ENCODE measurements around the gene METTL9. TPM values are rescaled to one million over a fixed set of nuclear protein-coding genes. Genes with fewer than 3 reads are reported as not detected.
"Not testable (repeated sequence)": the region's sequence is repeated elsewhere in the genome, so short reads cannot be mapped to it uniquely, and the experiment has no call there.

METTL9 gene
- total and polyA plus RNA-seq, 4 donors = 50.0 to 98.2 (median 61.3) TPM

GRCh38 chr16:21580131-21580530 is 19.2 kb upstream of the METTL9 start:
- H3K27me3 ChIP-seq (ENCODE audit: control insufficient read depth in 1 of 2, insufficient read depth in 2 of 2, low read length in 1 of 2); DNase-seq; H3K27ac ChIP-seq (ENCODE audit: low read depth in 1 of 2, low read length in 2 of 2); H3K36me3 ChIP-seq (ENCODE audit: control insufficient read depth in 1 of 2, insufficient read depth in 2 of 2, low read length in 1 of 2); H3K9me3 ChIP-seq (ENCODE audit: control insufficient read depth, low read length); ATAC-seq (ENCODE audit: low FRiP score); H3K4me3 ChIP-seq (ENCODE audit: low read length in 2 of 2); H3K4me1 ChIP-seq (ENCODE audit: control insufficient read depth in 1 of 2, insufficient read depth in 2 of 2, low read length in 2 of 2): not testable (repeated sequence)
- intact Hi-C loops (cut with DNase I) = loop anchor here (5.0 to 10.0 kb wide), 3 partner anchors 62 to 132 kb away; no protein-coding TSS in a partner anchor
- WGBS, 2 donors = 90 to 91% methylated on average over 6 of the region's 6 CpGs

- Histone ChIP-seq H3K27ac (ENCODE audit: low read depth in 1 of 2, low read length in 2 of 2) (no peak overlapping the region), H3K4me3 (ENCODE audit: low read length in 2 of 2) (no peak overlapping the region), H3K4me1 (ENCODE audit: control insufficient read depth in 1 of 2, insufficient read depth in 2 of 2, low read length in 2 of 2) (no peaks in the 10 kb centered on the region), H3K27me3 (ENCODE audit: control insufficient read depth in 1 of 2, insufficient read depth in 2 of 2, low read length in 1 of 2) (no peaks in the 10 kb centered on the region), H3K9me3 (ENCODE audit: control insufficient read depth, low read length) (no peaks in the 10 kb centered on the region), H3K36me3 (ENCODE audit: control insufficient read depth in 1 of 2, insufficient read depth in 2 of 2, low read length in 1 of 2) (no peaks in the 10 kb centered on the region)
- intact Hi-C loops (cut with DNase I) = loop anchor here (5.0 to 10.0 kb wide), 3 partner anchors 61 to 131 kb away; no protein-coding TSS in a partner anchor
- WGBS, 2 donors = 85 to 87% methylated on average over 2 of the region's 2 CpGs
- ATAC-seq (ENCODE audit: low FRiP score) (no peak), DNase-seq (no peak)
Observed at GRCh38 chr16:21580807-21581206, 18.6 kb upstream of the METTL9 start.

- no peaks in the 10 kb centered on the region for H3K27me3 ChIP-seq (ENCODE audit: control insufficient read depth in 1 of 2, insufficient read depth in 2 of 2, low read length in 1 of 2)
- H3K4me1 ChIP-seq (ENCODE audit: control insufficient read depth in 1 of 2, insufficient read depth in 2 of 2, low read length in 2 of 2) = no peaks in the 10 kb centered on the region
- H3K9me3 ChIP-seq (ENCODE audit: control insufficient read depth, low read length) = no peaks in the 10 kb centered on the region
- no peak for DNase-seq
- no peak for ATAC-seq (ENCODE audit: low FRiP score)
- intact Hi-C loops (cut with DNase I) = loop anchor here (5.0 to 10.0 kb wide), 4 partner anchors 57 to 127 kb away; no protein-coding TSS in a partner anchor
- H3K36me3 ChIP-seq (ENCODE audit: control insufficient read depth in 1 of 2, insufficient read depth in 2 of 2, low read length in 1 of 2) = no peaks in the 10 kb centered on the region
- H3K27ac ChIP-seq (ENCODE audit: low read depth in 1 of 2, low read length in 2 of 2) = no peak overlapping the region
- no peak overlapping the region for H3K4me3 ChIP-seq (ENCODE audit: low read length in 2 of 2)
- 92% methylated on average over 8 of the region's 8 CpGs for WGBS, 2 donors
Observed at GRCh38 chr16:21584817-21585216, 14.6 kb upstream of the METTL9 start.

- H3K36me3 ChIP-seq (ENCODE audit: control insufficient read depth in 1 of 2, insufficient read depth in 2 of 2, low read length in 1 of 2); H3K4me1 ChIP-seq (ENCODE audit: control insufficient read depth in 1 of 2, insufficient read depth in 2 of 2, low read length in 2 of 2); DNase-seq; ATAC-seq (ENCODE audit: low FRiP score); H3K27me3 ChIP-seq (ENCODE audit: control insufficient read depth in 1 of 2, insufficient read depth in 2 of 2, low read length in 1 of 2); H3K4me3 ChIP-seq (ENCODE audit: low read length in 2 of 2); H3K9me3 ChIP-seq (ENCODE audit: control insufficient read depth, low read length); H3K27ac ChIP-seq (ENCODE audit: low read depth in 1 of 2, low read length in 2 of 2): not testable (repeated sequence)
- intact Hi-C loops (cut with DNase I) = loop anchor here in 1 of 2 donors (5.0 to 10.0 kb wide), 2 partner anchors 56 to 114 kb away; no protein-coding TSS in a partner anchor
- WGBS, 2 donors = 94 to 98% methylated on average over 5 of the region's 5 CpGs
Observed at GRCh38 chr16:21588593-21588992, 10.8 kb upstream of the METTL9 start.

GRCh38 chr16:21589551-21589950 is 9.8 kb upstream of the METTL9 start:
- Histone ChIP-seq H3K27ac (ENCODE audit: low read depth in 1 of 2, low read length in 2 of 2) (no peak overlapping the region), H3K4me3 (ENCODE audit: low read length in 2 of 2) (no peak overlapping the region), H3K36me3 (ENCODE audit: control insufficient read depth in 1 of 2, insufficient read depth in 2 of 2, low read length in 1 of 2) (no peaks in the 10 kb centered on the region), H3K27me3 (ENCODE audit: control insufficient read depth in 1 of 2, insufficient read depth in 2 of 2, low read length in 1 of 2) (no peaks in the 10 kb centered on the region), H3K9me3 (ENCODE audit: control insufficient read depth, low read length) (no peaks in the 10 kb centered on the region), H3K4me1 (ENCODE audit: control insufficient read depth in 1 of 2, insufficient read depth in 2 of 2, low read length in 2 of 2) (no peaks in the 10 kb centered on the region)
- DNase-seq = no peak
- WGBS, 2 donors = 74 to 78% methylated on average over 4 of the region's 4 CpGs
- no peak for ATAC-seq (ENCODE audit: low FRiP score)
- intact Hi-C loops (cut with DNase I) = loop anchor here in 1 of 2 donors (5.0 to 10.0 kb wide), 2 partner anchors 55 to 113 kb away; no protein-coding TSS in a partner anchor

GRCh38 chr16:21590287-21590686 is 9.1 kb upstream of the METTL9 start:
- no peak overlapping the region for H3K27ac ChIP-seq (ENCODE audit: low read depth in 1 of 2, low read length in 2 of 2)
- intact Hi-C loops (cut with DNase I) = no loop called here
- no peak overlapping the region for H3K4me3 ChIP-seq (ENCODE audit: low read length in 2 of 2)
- DNase-seq (no peak), ATAC-seq (ENCODE audit: low FRiP score) (no peak)
- H3K27me3 ChIP-seq (ENCODE audit: control insufficient read depth in 1 of 2, insufficient read depth in 2 of 2, low read length in 1 of 2) = no peaks in the 10 kb centered on the region
- H3K4me1 ChIP-seq (ENCODE audit: control insufficient read depth in 1 of 2, insufficient read depth in 2 of 2, low read length in 2 of 2) = no peaks in the 10 kb centered on the region
- WGBS, 2 donors = 73 to 83% methylated on average over 2 of the region's 2 CpGs
- no peaks in the 10 kb centered on the region for H3K9me3 ChIP-seq (ENCODE audit: control insufficient read depth, low read length)
- H3K36me3 ChIP-seq (ENCODE audit: control insufficient read depth in 1 of 2, insufficient read depth in 2 of 2, low read length in 1 of 2) = no peaks in the 10 kb centered on the region

GRCh38 chr16:21590796-21591195 is 8.6 kb upstream of the METTL9 start:
- H3K4me1 ChIP-seq (ENCODE audit: control insufficient read depth in 1 of 2, insufficient read depth in 2 of 2, low read length in 2 of 2) = no peaks in the 10 kb centered on the region
- no peaks in the 10 kb centered on the region for H3K9me3 ChIP-seq (ENCODE audit: control insufficient read depth, low read length)
- no peak overlapping the region for H3K27ac ChIP-seq (ENCODE audit: low read depth in 1 of 2, low read length in 2 of 2)
- H3K36me3 ChIP-seq (ENCODE audit: control insufficient read depth in 1 of 2, insufficient read depth in 2 of 2, low read length in 1 of 2) = no peaks in the 10 kb centered on the region
- intact Hi-C loops (cut with DNase I) = no loop called here
- WGBS, 2 donors = 54 to 59% methylated on average over 2 of the region's 2 CpGs
- no peak overlapping the region for H3K4me3 ChIP-seq (ENCODE audit: low read length in 2 of 2)
- ATAC-seq (ENCODE audit: low FRiP score) (no peak), DNase-seq (no peak)
- H3K27me3 ChIP-seq (ENCODE audit: control insufficient read depth in 1 of 2, insufficient read depth in 2 of 2, low read length in 1 of 2) = no peaks in the 10 kb centered on the region

- Histone ChIP-seq H3K27me3 (ENCODE audit: control insufficient read depth in 1 of 2, insufficient read depth in 2 of 2, low read length in 1 of 2) (no peaks in the 10 kb centered on the region), H3K4me1 (ENCODE audit: control insufficient read depth in 1 of 2, insufficient read depth in 2 of 2, low read length in 2 of 2) (no peaks in the 10 kb centered on the region), H3K27ac (ENCODE audit: low read depth in 1 of 2, low read length in 2 of 2) (no peak overlapping the region), H3K4me3 (ENCODE audit: low read length in 2 of 2) (no peak overlapping the region), H3K9me3 (ENCODE audit: control insufficient read depth, low read length) (no peaks in the 10 kb centered on the region), H3K36me3 (ENCODE audit: control insufficient read depth in 1 of 2, insufficient read depth in 2 of 2, low read length in 1 of 2) (no peaks in the 10 kb centered on the region)
- DNase-seq (no peak), ATAC-seq (ENCODE audit: low FRiP score) (no peak)
- 87 to 89% methylated on average over 9 of the region's 9 CpGs for WGBS, 2 donors
- intact Hi-C loops (cut with DNase I) = no loop called here
Observed at GRCh38 chr16:21592191-21592590, 7.2 kb upstream of the METTL9 start.

GRCh38 chr16:21593530-21594289 is 5.7 kb upstream of the METTL9 start:
- intact Hi-C loops (cut with DNase I) = no loop called here
- no peaks in the 10 kb centered on the region for H3K36me3 ChIP-seq (ENCODE audit: control insufficient read depth in 1 of 2, insufficient read depth in 2 of 2, low read length in 1 of 2)
- no peaks in the 10 kb centered on the region for H3K27me3 ChIP-seq (ENCODE audit: control insufficient read depth in 1 of 2, insufficient read depth in 2 of 2, low read length in 1 of 2)
- DNase-seq (no peak), ATAC-seq (ENCODE audit: low FRiP score) (no peak)
- H3K9me3 ChIP-seq (ENCODE audit: control insufficient read depth, low read length) = no peaks in the 10 kb centered on the region
- H3K4me3 ChIP-seq (ENCODE audit: low read length in 2 of 2) = no peak overlapping the region
- 69 to 73% methylated on average over 7 of the region's 7 CpGs for WGBS, 2 donors
- H3K4me1 ChIP-seq (ENCODE audit: control insufficient read depth in 1 of 2, insufficient read depth in 2 of 2, low read length in 2 of 2) = no peaks in the 10 kb centered on the region
- H3K27ac ChIP-seq (ENCODE audit: low read depth in 1 of 2, low read length in 2 of 2) = no peak overlapping the region
